Mucosa of descending colon (tissue), 3 donors: ENCODE measurements around the gene MLLT1. TPM values are rescaled to one million over a fixed set of nuclear protein-coding genes. Genes with fewer than 3 reads are reported as not detected.

Experiments used
- ATAC-seq: fragments of 200-7000 bp; cut with Tn5 transposase; one replicate; pipeline ENCODE4 v1.9.1; 2020; ENCODE audit warnings: mild to moderate bottlenecking, moderate library complexity
- DNase-seq, 3 donors: peaks; one replicate each; pipeline ENCODE4 v3.0.0-alpha.2; 2020
- H3K36me3 ChIP-seq: fragments of 200-600 bp; one replicate; pipeline ENCODE4 v1.8.0; 2021; ENCODE audit warnings: low read depth, mild to moderate bottlenecking
- H3K4me1 ChIP-seq: fragments of 200-600 bp; one replicate; pipeline ENCODE4 v1.8.0; 2021; ENCODE audit warnings: low read depth, mild to moderate bottlenecking
- H3K4me3 ChIP-seq: fragments of 200-600 bp; one replicate; pipeline ENCODE4 v1.8.0; 2021; ENCODE audit warnings: mild to moderate bottlenecking
- H3K9me3 ChIP-seq: fragments of 200-600 bp; one replicate; pipeline ENCODE4 v1.8.0; 2021; ENCODE audit warnings: mild to moderate bottlenecking
- CTCF ChIP-seq: fragments of 200-600 bp; IDR thresholded peaks from one replicate; pipeline ENCODE4 v1.8.0; 2022; ENCODE audit warnings: antibody characterized with exemption, mild to moderate bottlenecking
- intact Hi-C, 2 donors: fragments of 100-400 bp; cut with DNase I in 1 of 2; cut with micrococcal nuclease in 1 of 2; formaldehyde crosslinking; loops; one replicate each; pipeline versions ENCODE4 v1.11.0 to v1.11.1; 2022; cut with DNase I, micrococcal nuclease
- total RNA-seq, 3 donors: library from RNA; stranded (reverse); fragmentation: NEBNext Ultra II Directional in 2 of 3; extraction: Animal tissue kit (Norgen Biotek cat#: 25700) in 2 of 3; gene quantifications; one replicate each; pipeline versions ENCODE4 v1.2.1 to v1.2.4, GENCODE V29; 2021 to 2023
- donor health status: DM: no; HTN: no; CAD: no; lungs with moderate emphysema.
- donor health status: DM: no; HTN: no; CAD: no.
- donor health status: DM: no; HTN: yes; CAD: no.

MLLT1 gene
- total RNA-seq, 3 donors from 2014 or later, result 32.5 to 75.3 (median 33.7) TPM

- DNase-seq, result peak in 2 of 3 donors; percentile 21 to 42
- Histone ChIP-seq H3K36me3 (no peaks in the 10 kb centered on the region), H3K4me1 (peaks cover 3% of the 10 kb centered on the region), H3K4me3 (no peak overlapping the region), H3K9me3 (no peaks in the 10 kb centered on the region)
- no peak for TF ChIP-seq CTCF
- intact Hi-C loops, result no loop called here
- ATAC-seq, result no peak
Measured at GRCh38 chr19:6261883-6262282, 17.9 kb downstream of the MLLT1 start.

- intact Hi-C loops, result no loop called here
- TF ChIP-seq CTCF, result no peak
- Histone ChIP-seq H3K4me3 (no peak overlapping the region), H3K4me1 (peaks cover 3% of the 10 kb centered on the region), H3K9me3 (no peaks in the 10 kb centered on the region), H3K36me3 (no peaks in the 10 kb centered on the region)
- DNase-seq (peak; percentile 37 to 49 (median 39)), ATAC-seq (peak; percentile 57)
Measured at GRCh38 chr19:6260912-6261650, 18.7 kb downstream of the MLLT1 start.

- no peak for TF ChIP-seq CTCF
- peaks cover 3% of the 10 kb centered on the region for H3K4me1 ChIP-seq
- DNase-seq (peak in 2 of 3 donors; percentile 21 to 31), ATAC-seq (no peak)
- intact Hi-C loops, result no loop called here
- H3K4me3 ChIP-seq, result no peak overlapping the region
- no peaks in the 10 kb centered on the region for H3K9me3 ChIP-seq
- no peaks in the 10 kb centered on the region for H3K36me3 ChIP-seq
Measured at GRCh38 chr19:6260376-6260775, 19.4 kb downstream of the MLLT1 start.

GRCh38 chr19:6259312-6259861, 20.4 kb downstream of the MLLT1 start:
- intact Hi-C loops, result no loop called here
- ATAC-seq, result no peak

GRCh38 chr19:6258812-6259311, 20.9 kb downstream of the MLLT1 start:
- no peak for TF ChIP-seq CTCF
- intact Hi-C loops, result no loop called here
- H3K9me3 ChIP-seq, result no peaks in the 10 kb centered on the region
- no peak overlapping the region for H3K4me3 ChIP-seq
- peak in 1 of 3 donors; percentile 30 for DNase-seq
- H3K36me3 ChIP-seq, result no peaks in the 10 kb centered on the region
- peaks cover 2% of the 10 kb centered on the region for H3K4me1 ChIP-seq
- no peak for ATAC-seq

More at GRCh38 chr19:6259312-6259861, 20.4 kb downstream of the MLLT1 start:
- Histone ChIP-seq H3K36me3 (no peaks in the 10 kb centered on the region), H3K4me1 (peaks cover 3% of the 10 kb centered on the region), H3K4me3 (no peak overlapping the region), H3K9me3 (no peaks in the 10 kb centered on the region)
- peak in 1 of 3 donors; percentile 31 for DNase-seq
- no peak for TF ChIP-seq CTCF
